ENCODE measurements around the gene ARHGAP29.

GRCh38 chr1:94284476-94284875 is 47.1 kb upstream of the ARHGAP29 start:
- no peak for TF ChIP-seq CTCF (conservative IDR thresholded peaks at IDR 0.05; ENCODE audit: low read length)
- TF ChIP-seq EZH2phosphoT487 (IDR thresholded peaks at IDR 0.05; ENCODE audit: borderline replicate concordance) = no peak

All from Loucy (cell line).